Suppressor macrophage (primary cell): ENCODE data around the gene TTC28.
"Not testable (repeated sequence)": the region's sequence is repeated elsewhere in the genome, so short reads cannot be mapped to it uniquely, and the experiment has no call there.

ENCODE experiments used
- DNase-seq, 4 experiments: peaks; one replicate each; pipeline ENCODE4 v3.0.0-alpha.2; 2020 to 2022

The TTC28 gene

GRCh38 chr22:28094771-28095170 lies 584.9 kb downstream of the TTC28 start:
- no peak for DNase-seq

GRCh38 chr22:28093711-28094110 lies 585.9 kb downstream of the TTC28 start:
- no peak for DNase-seq

GRCh38 chr22:28091486-28091885 lies 588.2 kb downstream of the TTC28 start:
- no peak for DNase-seq

GRCh38 chr22:28089541-28089940 lies 590.1 kb downstream of the TTC28 start:
- DNase-seq = not testable (repeated sequence)

- DNase-seq = no peak
Measured at GRCh38 chr22:28077166-28077565, 602.5 kb downstream of the TTC28 start.

- no peak for DNase-seq
Measured at GRCh38 chr22:28075358-28075981, 604.2 kb downstream of the TTC28 start.

- DNase-seq = no peak
Measured at GRCh38 chr22:28074526-28074925, 605.1 kb downstream of the TTC28 start.

GRCh38 chr22:28072066-28072465 lies 607.6 kb downstream of the TTC28 start:
- DNase-seq = no peak

GRCh38 chr22:28068826-28069225 lies 610.8 kb downstream of the TTC28 start:
- DNase-seq = peak in 3 of 4 experiments; percentile 13 to 40 (median 34)

GRCh38 chr22:28064920-28065319 lies 614.7 kb downstream of the TTC28 start:
- DNase-seq = no peak

- DNase-seq = no peak
Measured at GRCh38 chr22:28063656-28064055, 616.0 kb downstream of the TTC28 start.

GRCh38 chr22:28060594-28060993 lies 619.0 kb downstream of the TTC28 start:
- not testable (repeated sequence) for DNase-seq

- no peak for DNase-seq
Measured at GRCh38 chr22:28058036-28058435, 621.6 kb downstream of the TTC28 start.

GRCh38 chr22:28054819-28055208 lies 624.8 kb downstream of the TTC28 start:
- no peak for DNase-seq

GRCh38 chr22:28053896-28054818 lies 625.5 kb downstream of the TTC28 start:
- DNase-seq = no peak

GRCh38 chr22:28052825-28053269 lies 626.8 kb downstream of the TTC28 start:
- DNase-seq = no peak

- DNase-seq = peak; percentile 50 to 79 (median 64)
Measured at GRCh38 chr22:28051787-28052356, 627.8 kb downstream of the TTC28 start.

GRCh38 chr22:28051091-28051786 lies 628.4 kb downstream of the TTC28 start:
- DNase-seq = no peak

- no peak for DNase-seq
Measured at GRCh38 chr22:28048529-28048928, 631.1 kb downstream of the TTC28 start.

- DNase-seq = no peak
Measured at GRCh38 chr22:28047740-28048139, 631.9 kb downstream of the TTC28 start.

GRCh38 chr22:28046100-28046499 lies 633.5 kb downstream of the TTC28 start:
- no peak for DNase-seq

- DNase-seq = no peak
Measured at GRCh38 chr22:28044546-28045173, 635.0 kb downstream of the TTC28 start.
